Natural killer cell treated with Interleukin-12 subunit alpha and Interleukin-12 subunit beta and Interleukin-15 and Interleukin-18, amount 100 ng/mL, for 72 hours (primary cell): ENCODE results near the gene GRID2. TPM values are rescaled to one million over a fixed set of nuclear protein-coding genes. Genes with fewer than 3 reads are reported as not detected.
"Not testable (repeated sequence)": the region's sequence is repeated elsewhere in the genome, so short reads cannot be mapped to it uniquely, and the experiment has no call there.

ENCODE experiments used
- ATAC-seq, 2 donors: fragments of 150-1000 bp; cut with Tn5 transposase in 1 of 2; sonication (Bioruptor Pico), chemical (Tn5 transposase) in 1 of 2; 2 replicates each; pipeline ENCODE4 v1.10.0; 2021
- DNase-seq: peaks from one replicate; pipeline ENCODE4 v3.0.0; 2022; ENCODE audit warnings: low spot score
- H3K27ac Mint-ChIP-seq, 2 donors: 1 replicate in 1 of 2; 2 replicates in 1 of 2; pipeline ENCODE4 v1.8.0; 2022; ENCODE audit warnings: mixed read lengths in 2 of 2, mild to moderate bottlenecking in 1 of 2, moderate library complexity in 1 of 2
- H3K27me3 Mint-ChIP-seq, 2 donors: 1 replicate in 1 of 2; 2 replicates in 1 of 2; pipeline ENCODE4 v1.8.0; 2022; ENCODE audit warnings: mixed read lengths in 2 of 2
- H3K36me3 Mint-ChIP-seq: one replicate; pipeline ENCODE4 v1.8.0; 2022; ENCODE audit warnings: mixed read lengths
- H3K4me1 Mint-ChIP-seq, 2 donors: 1 replicate in 1 of 2; 2 replicates in 1 of 2; pipeline ENCODE4 v1.8.0; 2022; ENCODE audit warnings: low read depth in 2 of 2, mixed read lengths in 2 of 2, mild to moderate bottlenecking in 1 of 2
- H3K4me3 Mint-ChIP-seq: one replicate; pipeline ENCODE4 v1.8.0; 2022; ENCODE audit warnings: mixed read lengths
- H3K9me3 Mint-ChIP-seq: 2 replicates; pipeline ENCODE4 v1.8.0; 2022; ENCODE audit warnings: mixed read lengths
- total RNA-seq, 2 donors: library from RNA; stranded (reverse); gene quantifications; one replicate each; pipeline ENCODE4 v1.2.3, GENCODE V29; 2022

GRID2 gene
- total RNA-seq, 2 donors from 2014 or later, result not detected

DNA sequence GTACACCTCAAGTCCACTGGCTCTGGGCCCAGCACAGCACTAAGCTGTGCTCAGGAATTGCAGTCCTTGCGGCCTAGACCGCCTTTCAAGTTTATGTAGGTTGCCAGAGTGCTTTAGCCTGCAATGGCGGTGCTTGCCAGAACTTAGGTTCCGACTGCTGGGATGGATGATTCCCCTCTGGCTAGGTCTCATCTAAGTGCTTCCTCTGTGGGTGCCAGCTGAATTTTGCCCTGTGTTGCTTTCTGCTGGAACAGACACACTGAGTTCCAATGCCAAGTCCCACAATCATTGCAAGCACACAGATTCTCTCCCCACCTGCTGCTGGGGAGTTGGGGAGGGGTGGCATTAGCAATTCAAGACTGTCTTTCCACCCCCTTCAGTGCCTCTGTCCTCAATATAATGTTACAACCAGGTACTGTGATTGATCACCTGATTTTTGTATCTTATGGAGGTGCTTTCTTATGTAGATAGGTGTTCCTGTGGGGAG, 129.5 kb downstream of the GRID2 start:
- Mint-ChIP-seq H3K27me3 (no peaks in the 10 kb centered on the region), H3K9me3 (peaks cover 19% of the 10 kb centered on the region), H3K4me1 (no peaks in the 10 kb centered on the region), H3K27ac (no peak overlapping the region), H3K4me3 (no peak overlapping the region), H3K36me3 (no peaks in the 10 kb centered on the region)
- ATAC-seq (no peak), DNase-seq (no peak)

DNA sequence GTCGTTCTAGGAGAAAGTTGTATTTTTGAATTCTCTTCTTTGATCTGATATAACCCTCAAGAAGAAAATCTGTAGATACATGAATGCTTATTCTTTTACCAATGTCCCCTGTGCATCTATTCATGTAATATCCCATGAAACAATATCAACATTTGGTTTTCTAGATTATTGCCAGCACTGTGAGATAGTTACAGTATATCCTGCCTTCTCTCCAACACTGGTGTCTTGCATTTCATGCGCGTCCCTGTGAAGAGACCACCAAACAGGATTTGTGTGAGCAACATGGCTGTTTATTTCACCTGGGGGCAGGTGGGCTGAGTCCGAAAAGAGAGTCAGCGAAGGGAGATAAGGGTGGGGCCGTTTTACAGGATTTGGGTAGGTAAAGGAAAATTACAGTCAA, 135.0 kb downstream of the GRID2 start:
- not testable (repeated sequence) for H3K36me3 Mint-ChIP-seq, H3K4me3 Mint-ChIP-seq, H3K27me3 Mint-ChIP-seq, H3K27ac Mint-ChIP-seq, ATAC-seq, H3K4me1 Mint-ChIP-seq, DNase-seq
- peaks cover 19% of the 10 kb centered on the region for H3K9me3 Mint-ChIP-seq

DNA sequence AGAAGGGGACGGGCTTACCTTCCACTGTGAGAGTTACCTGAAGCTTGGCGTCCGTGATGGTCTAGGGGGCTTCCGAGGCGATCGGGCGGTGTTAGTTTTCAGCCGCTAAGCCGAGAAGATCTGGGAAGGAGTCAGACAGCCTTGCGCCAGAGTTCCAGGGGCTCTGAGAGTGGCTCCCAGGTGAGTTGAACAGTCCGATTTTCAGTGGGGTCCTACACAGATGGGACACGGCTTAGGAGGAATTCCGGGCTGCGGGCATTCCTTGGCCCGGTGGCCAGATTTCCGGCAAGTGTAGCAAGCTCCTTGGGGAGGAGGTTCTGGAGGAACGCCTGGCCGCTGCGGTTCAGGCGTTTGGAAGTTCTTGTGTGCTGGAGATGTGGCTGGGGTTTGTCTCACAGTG, 138.4 kb downstream of the GRID2 start:
- not testable (repeated sequence) for DNase-seq, H3K4me3 Mint-ChIP-seq, H3K27me3 Mint-ChIP-seq, H3K4me1 Mint-ChIP-seq, ATAC-seq, H3K27ac Mint-ChIP-seq
- peaks cover 11% of the 10 kb centered on the region for H3K36me3 Mint-ChIP-seq
- H3K9me3 Mint-ChIP-seq, result peaks cover 25% of the 10 kb centered on the region

DNA sequence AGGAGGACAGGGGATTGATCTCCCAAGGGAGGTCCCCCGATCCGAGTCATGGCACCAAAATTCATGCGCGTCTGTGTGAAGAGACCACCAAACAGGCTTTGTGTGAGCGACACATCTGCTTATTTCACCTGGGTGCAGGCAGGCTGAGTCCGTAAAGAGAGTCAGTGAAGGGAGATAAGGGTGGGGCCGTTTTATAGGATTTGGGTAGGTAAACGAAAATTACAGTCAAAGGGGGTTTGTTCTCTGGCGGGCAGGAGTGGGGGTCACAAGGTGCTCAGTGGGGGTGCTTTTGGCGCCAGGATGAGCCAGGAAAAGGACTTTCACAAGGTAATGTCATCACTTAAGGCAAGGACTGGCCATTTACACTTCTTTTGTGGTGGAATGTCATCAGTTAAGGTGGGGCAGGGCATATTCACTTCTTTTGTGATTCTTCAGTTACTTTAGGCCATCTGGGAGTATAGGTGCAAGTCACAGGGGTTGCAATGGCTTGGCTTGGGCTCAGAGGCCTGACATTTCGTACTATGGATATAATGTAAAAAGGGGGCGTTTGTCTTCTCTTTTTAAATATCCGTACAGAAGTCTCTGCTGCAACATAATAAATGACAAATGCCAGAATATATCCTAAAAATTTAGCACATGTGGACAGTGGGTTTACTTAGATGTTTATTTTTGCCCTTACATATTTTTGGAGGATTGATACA, 140.5 kb downstream of the GRID2 start:
- Mint-ChIP-seq H3K36me3 (peaks cover 11% of the 10 kb centered on the region), H3K9me3 (peaks cover 25% of the 10 kb centered on the region)
- not testable (repeated sequence) for ATAC-seq, H3K4me3 Mint-ChIP-seq, H3K27ac Mint-ChIP-seq, DNase-seq, H3K4me1 Mint-ChIP-seq, H3K27me3 Mint-ChIP-seq

DNA sequence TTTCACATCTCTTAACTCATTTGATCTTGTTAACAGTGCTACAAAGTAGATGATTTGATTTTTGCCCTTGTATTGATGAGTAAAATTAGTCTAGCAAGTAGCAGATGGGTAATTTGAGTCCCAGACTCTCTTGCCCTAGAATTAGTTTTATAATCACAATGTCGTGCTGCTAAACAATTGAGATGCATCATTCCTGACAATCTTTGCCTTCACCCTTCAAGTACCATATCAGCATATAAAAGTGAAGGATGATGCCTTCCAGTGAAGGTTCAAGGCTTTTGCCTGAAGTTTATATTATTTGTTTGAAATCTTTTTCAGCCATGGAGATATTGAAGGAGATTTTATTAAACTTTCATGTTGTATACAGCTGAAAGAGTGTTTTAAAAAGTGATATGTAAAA, 141.4 kb downstream of the GRID2 start:
- ATAC-seq (no peak), DNase-seq (no peak)

DNA sequence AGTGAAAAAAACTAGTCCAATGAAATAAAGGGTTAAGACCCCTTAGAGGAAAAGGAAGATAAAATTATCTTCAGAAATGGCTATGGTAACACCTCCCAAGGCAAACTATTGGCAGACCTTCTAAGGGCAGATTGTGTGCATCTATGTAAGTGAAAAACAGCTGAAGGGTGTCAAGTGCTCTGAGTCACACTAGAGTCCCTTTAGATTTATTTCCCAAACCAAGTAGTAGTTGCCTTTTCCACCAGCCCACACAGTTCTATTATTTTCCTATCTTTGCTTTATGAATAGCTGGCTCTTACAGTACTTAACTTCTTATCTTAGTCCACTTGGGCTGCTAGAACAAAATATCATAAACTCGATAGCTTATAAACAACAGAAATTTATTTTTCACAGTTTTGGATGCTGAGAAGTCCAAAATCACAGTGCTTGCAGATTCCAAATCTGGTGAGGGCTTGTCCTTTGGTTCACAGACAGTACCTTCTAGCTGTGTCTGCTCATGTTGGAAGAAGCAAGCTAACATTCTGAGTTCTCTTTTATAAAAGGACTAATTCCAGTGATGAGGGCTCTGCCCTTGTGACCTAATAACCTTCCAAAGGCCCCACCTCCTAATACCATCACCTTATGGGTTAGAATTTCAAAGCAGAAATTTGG, 143.6 kb downstream of the GRID2 start:
- Mint-ChIP-seq H3K27ac (no peak overlapping the region), H3K36me3 (peaks cover 4% of the 10 kb centered on the region), H3K9me3 (peaks cover 14% of the 10 kb centered on the region), H3K4me1 (no peaks in the 10 kb centered on the region), H3K27me3 (no peaks in the 10 kb centered on the region), H3K4me3 (no peak overlapping the region)
- DNase-seq (no peak), ATAC-seq (no peak)

More for the DNA sequence above, 141.4 kb downstream of the GRID2 start:
- Mint-ChIP-seq H3K4me3 (no peak overlapping the region), H3K27ac (no peak overlapping the region), H3K4me1 (no peaks in the 10 kb centered on the region), H3K27me3 (no peaks in the 10 kb centered on the region), H3K9me3 (peaks cover 25% of the 10 kb centered on the region), H3K36me3 (peaks cover 11% of the 10 kb centered on the region)

DNA sequence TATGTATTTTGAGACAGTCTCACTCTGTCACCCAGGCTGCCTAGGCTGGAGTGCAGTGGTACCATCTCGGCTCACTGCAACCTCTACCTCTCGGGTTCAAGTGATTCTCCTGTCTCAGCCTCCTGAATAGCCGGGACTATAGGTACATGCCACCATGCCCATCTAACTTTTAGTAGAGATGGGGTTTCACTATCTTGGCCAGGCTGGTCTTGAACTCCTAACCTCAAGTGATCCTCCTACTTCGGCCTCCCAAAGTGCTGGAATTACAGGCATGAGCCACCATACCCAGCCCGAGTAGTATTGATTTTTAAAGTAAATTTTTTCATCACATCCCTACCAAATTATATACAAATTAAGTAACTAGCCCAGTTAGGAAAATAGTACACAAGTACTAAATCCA, 144.4 kb downstream of the GRID2 start:
- not testable (repeated sequence) for H3K4me1 Mint-ChIP-seq, H3K27ac Mint-ChIP-seq, H3K4me3 Mint-ChIP-seq, H3K27me3 Mint-ChIP-seq, ATAC-seq, H3K36me3 Mint-ChIP-seq, DNase-seq
- peaks cover 15% of the 10 kb centered on the region for H3K9me3 Mint-ChIP-seq

DNA sequence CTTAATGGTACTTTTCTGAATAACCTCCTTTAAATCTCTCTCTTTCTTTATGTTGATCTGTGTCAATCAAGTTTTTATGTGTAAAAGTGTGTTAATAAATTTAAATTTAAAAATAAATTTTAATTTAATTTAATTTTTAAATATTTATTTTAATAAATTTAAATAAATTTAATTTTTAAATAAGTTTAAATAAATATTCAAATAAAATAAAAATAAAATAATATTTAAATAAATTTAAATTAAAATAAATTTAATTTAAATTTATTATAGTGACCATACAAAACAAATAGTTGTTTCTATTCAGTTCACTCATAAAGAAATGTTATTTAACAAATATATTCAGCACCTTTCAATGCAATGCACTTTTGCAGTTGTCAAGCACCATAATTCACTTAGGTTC, 146.9 kb downstream of the GRID2 start:
- Mint-ChIP-seq H3K27me3 (no peaks in the 10 kb centered on the region), H3K36me3 (peaks cover 5% of the 10 kb centered on the region), H3K4me3 (no peak overlapping the region), H3K4me1 (no peaks in the 10 kb centered on the region), H3K9me3 (peaks cover 9% of the 10 kb centered on the region), H3K27ac (no peak overlapping the region)
- no peak for DNase-seq
- no peak for ATAC-seq

DNA sequence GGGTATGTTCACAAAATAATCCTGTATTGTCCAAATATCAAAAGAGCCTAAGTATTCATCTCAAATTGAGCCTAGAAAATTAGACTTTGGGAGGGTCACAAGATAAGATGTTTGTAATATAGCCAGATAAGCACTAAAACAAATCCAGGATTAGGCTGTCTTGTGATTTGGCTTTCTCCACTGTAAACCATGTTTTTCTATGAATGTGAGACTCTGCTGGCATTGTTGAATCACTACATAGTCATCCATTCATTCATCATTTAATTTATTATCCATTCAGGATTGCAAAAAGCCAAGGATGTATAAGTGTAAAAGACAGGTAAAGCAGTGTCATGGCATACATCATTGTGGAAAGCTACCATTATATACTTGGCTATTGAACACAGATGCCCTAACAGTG, 148.0 kb downstream of the GRID2 start:
- no peak for ATAC-seq
- no peaks in the 10 kb centered on the region for H3K27me3 Mint-ChIP-seq
- H3K27ac Mint-ChIP-seq, result no peak overlapping the region
- DNase-seq, result no peak
- H3K4me1 Mint-ChIP-seq, result no peaks in the 10 kb centered on the region
- H3K36me3 Mint-ChIP-seq, result peaks cover 5% of the 10 kb centered on the region
- peaks cover 9% of the 10 kb centered on the region for H3K9me3 Mint-ChIP-seq
- H3K4me3 Mint-ChIP-seq, result no peak overlapping the region

DNA sequence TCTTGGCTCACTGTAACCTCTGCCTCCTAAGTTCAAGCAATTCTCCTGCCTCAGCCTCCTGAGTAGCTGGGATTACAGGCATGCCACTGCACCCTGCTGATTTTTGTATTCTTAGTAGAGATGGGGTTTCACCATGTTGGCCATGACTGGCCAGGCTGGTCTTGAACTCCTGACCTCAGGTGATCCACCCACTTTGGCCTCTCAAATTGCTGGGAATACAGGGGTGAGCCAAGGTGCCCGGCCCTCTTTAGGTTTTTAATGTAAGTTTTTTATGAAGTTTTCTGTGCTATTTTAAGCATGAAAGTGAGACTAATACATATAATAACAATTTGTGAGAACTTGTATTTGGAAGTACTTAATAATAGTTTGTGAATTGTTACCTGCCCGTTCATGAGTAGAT, 148.6 kb downstream of the GRID2 start:
- H3K27ac Mint-ChIP-seq, DNase-seq, H3K27me3 Mint-ChIP-seq, ATAC-seq, H3K4me3 Mint-ChIP-seq, H3K36me3 Mint-ChIP-seq, H3K4me1 Mint-ChIP-seq: not testable (repeated sequence)
- H3K9me3 Mint-ChIP-seq, result peaks cover 13% of the 10 kb centered on the region

DNA sequence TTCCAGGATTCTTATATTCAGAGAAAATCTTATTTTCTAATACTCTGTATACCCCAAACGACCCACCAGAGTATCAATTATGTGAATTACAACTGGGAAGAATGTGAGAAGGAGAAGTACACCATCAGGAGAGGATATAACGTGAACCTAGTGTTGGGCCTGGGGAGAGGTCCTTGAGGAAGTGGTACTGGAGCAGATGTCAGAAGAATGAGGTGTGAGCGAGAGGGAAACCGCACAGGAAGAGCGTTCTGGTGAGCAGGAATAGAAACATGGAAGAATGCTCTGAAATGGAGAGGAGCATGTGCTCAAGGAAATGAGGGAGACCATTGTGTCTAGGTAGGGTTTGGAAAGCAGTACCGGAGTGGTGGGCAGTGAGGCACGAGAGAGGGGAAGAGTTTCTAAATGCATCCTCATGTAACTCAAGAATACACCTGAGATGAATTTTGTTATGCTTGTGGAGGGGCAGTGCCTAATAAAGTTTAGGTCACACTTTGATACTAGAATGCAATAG, 151.6 kb downstream of the GRID2 start:
- H3K27ac Mint-ChIP-seq, result no peak overlapping the region
- H3K27me3 Mint-ChIP-seq, result no peaks in the 10 kb centered on the region
- ATAC-seq (no peak), DNase-seq (no peak)
- peaks cover 13% of the 10 kb centered on the region for H3K9me3 Mint-ChIP-seq
- no peaks in the 10 kb centered on the region for H3K4me1 Mint-ChIP-seq
- no peak overlapping the region for H3K4me3 Mint-ChIP-seq
- H3K36me3 Mint-ChIP-seq, result peaks cover 5% of the 10 kb centered on the region

DNA sequence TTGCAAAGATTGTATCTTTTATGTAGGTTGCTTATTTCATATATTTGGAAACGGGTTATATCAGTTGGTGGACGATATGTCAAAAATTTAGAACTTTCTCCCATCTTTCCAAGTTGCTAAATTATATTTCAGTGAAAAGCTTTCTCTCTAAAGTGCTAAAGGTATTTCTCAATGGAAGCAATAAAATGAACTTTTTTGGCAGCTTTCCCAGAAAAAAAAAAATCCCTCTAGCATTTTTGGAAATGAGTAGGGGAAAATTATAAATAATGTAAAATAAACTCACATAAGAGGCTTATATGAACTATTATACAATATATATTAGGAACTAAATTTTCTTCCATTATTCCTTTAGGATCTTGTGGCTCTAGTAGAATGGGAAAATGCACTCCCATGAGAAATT, 152.2 kb downstream of the GRID2 start:
- DNase-seq (no peak), ATAC-seq (no peak)
- H3K9me3 Mint-ChIP-seq, result peaks cover 13% of the 10 kb centered on the region
- H3K4me3 Mint-ChIP-seq, result no peak overlapping the region
- H3K27me3 Mint-ChIP-seq, result no peaks in the 10 kb centered on the region
- no peak overlapping the region for H3K27ac Mint-ChIP-seq
- peaks cover 5% of the 10 kb centered on the region for H3K36me3 Mint-ChIP-seq
- H3K4me1 Mint-ChIP-seq, result no peaks in the 10 kb centered on the region

DNA sequence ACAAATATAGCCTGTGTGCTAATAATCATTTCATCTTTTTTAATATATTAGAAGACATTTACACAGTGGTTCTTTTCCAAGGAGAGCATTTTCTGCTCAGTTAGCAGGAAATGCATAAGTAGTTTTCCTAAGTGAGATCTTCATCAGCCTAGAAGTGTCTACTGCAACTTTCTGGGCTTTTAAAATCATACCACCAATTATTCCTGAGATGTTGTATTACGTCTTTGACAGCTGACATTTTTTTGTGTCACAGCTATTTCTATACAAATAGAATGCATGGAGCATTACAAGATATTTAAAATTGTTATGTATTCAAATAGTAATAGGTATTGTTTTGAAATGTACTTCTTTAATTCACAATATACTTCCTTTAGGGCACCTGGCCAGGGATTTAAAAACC, 158.0 kb downstream of the GRID2 start:
- ATAC-seq, result no peak
- no peak for DNase-seq
- H3K9me3 Mint-ChIP-seq, result peaks cover 8% of the 10 kb centered on the region
- H3K27me3 Mint-ChIP-seq, result no peaks in the 10 kb centered on the region
- no peak overlapping the region for H3K27ac Mint-ChIP-seq
- no peaks in the 10 kb centered on the region for H3K4me1 Mint-ChIP-seq
- no peak overlapping the region for H3K4me3 Mint-ChIP-seq
- no peaks in the 10 kb centered on the region for H3K36me3 Mint-ChIP-seq

DNA sequence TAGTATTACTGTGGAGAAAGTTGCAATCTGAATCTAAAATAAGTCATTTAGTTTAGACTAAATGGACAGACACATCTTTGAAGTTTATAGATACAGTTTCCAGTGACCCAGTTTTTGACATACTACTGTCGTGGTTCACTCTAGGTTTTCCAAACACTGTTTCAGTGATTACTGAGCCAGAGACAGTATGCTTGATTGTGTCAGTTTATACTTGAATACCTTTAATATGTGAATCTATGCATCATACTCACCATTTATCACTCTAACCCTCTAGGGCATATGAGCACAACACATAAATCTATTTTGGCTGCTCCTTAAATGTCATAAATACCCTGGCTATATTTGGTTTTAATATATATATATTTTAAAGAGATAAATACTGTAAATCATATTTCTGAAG, 173.5 kb downstream of the GRID2 start:
- Mint-ChIP-seq H3K9me3 (peaks cover 6% of the 10 kb centered on the region), H3K4me1 (no peaks in the 10 kb centered on the region), H3K4me3 (no peak overlapping the region), H3K36me3 (no peaks in the 10 kb centered on the region), H3K27ac (no peak overlapping the region), H3K27me3 (no peaks in the 10 kb centered on the region)
- ATAC-seq (no peak), DNase-seq (no peak)
